Adipocyte (in vitro differentiated cells): ENCODE measurements around the gene CCDC38.

Experiments used
- DNase-seq: peaks from one replicate; pipeline ENCODE4 v3.0.0-alpha.2; 2015; ENCODE audit warnings: low read depth
- H3K27me3 ChIP-seq: replicated peaks from 2 replicates; pipeline ENCODE4 v1.7.0; 2013; ENCODE audit warnings: mild to moderate bottlenecking, low read length, moderate library complexity; ENCODE audit not compliant: control insufficient read depth, insufficient read depth
- H3K36me3 ChIP-seq: 2 replicates; pipeline ENCODE4 v1.7.0; 2013; ENCODE audit warnings: low read length, mild to moderate bottlenecking, moderate library complexity; ENCODE audit not compliant: control insufficient read depth, insufficient read depth, severe bottlenecking
- H3K4me1 ChIP-seq: 2 replicates; pipeline ENCODE4 v1.7.0; 2013; ENCODE audit warnings: mild to moderate bottlenecking, low read length, moderate library complexity; ENCODE audit not compliant: control insufficient read depth, insufficient read depth
- H3K4me3 ChIP-seq: 2 replicates; pipeline ENCODE4 v1.7.0; 2013; ENCODE audit warnings: mild to moderate bottlenecking, low read length, moderate library complexity
- H3K9ac ChIP-seq: 2 replicates; pipeline ENCODE4 v1.7.0; 2013; ENCODE audit warnings: mild to moderate bottlenecking, low read length, moderate library complexity
- H3K9me3 ChIP-seq: 2 replicates; pipeline ENCODE4 v1.7.0; 2013; ENCODE audit warnings: mild to moderate bottlenecking, low read length, moderate library complexity; ENCODE audit not compliant: control insufficient read depth

The CCDC38 gene

GRCh38 chr12:95942524-95943329, at the start of gene CCDC38:
TSS of gene CCDC38 (minus strand) at chr12:95942614. CDS start at chr12:95936509, 6,105 bp downstream.
- peak; percentile 81 for DNase-seq
- peaks cover 3% of the 10 kb centered on the region for H3K4me1 ChIP-seq
- peak within 1 kb of the TSS; percentile 88 for H3K4me3 ChIP-seq
- H3K36me3 ChIP-seq = no peaks in the 10 kb centered on the region
- peaks cover 4% of the 10 kb centered on the region for H3K27me3 ChIP-seq
- no peaks in the 10 kb centered on the region for H3K9me3 ChIP-seq
- H3K9ac ChIP-seq = peak within 1 kb of the TSS; percentile 68

GRCh38 chr12:95990136-95990535, 47.7 kb upstream of the CCDC38 start:
- peaks cover 21% of the 10 kb centered on the region for H3K27me3 ChIP-seq
- H3K4me1 ChIP-seq = no peaks in the 10 kb centered on the region
- no peaks in the 10 kb centered on the region for H3K9me3 ChIP-seq
- no peak overlapping the region for H3K9ac ChIP-seq
- DNase-seq = no peak
- H3K36me3 ChIP-seq = no peaks in the 10 kb centered on the region
- H3K4me3 ChIP-seq = no peak overlapping the region

GRCh38 chr12:95989504-95990123, 47.2 kb upstream of the CCDC38 start:
- no peak overlapping the region for H3K9ac ChIP-seq
- no peaks in the 10 kb centered on the region for H3K36me3 ChIP-seq
- H3K9me3 ChIP-seq = no peaks in the 10 kb centered on the region
- no peaks in the 10 kb centered on the region for H3K4me1 ChIP-seq
- no peak for DNase-seq
- H3K4me3 ChIP-seq = no peak overlapping the region
- peaks cover 21% of the 10 kb centered on the region for H3K27me3 ChIP-seq

- H3K27me3 ChIP-seq = peaks cover 21% of the 10 kb centered on the region
- no peak overlapping the region for H3K9ac ChIP-seq
- H3K4me3 ChIP-seq = no peak overlapping the region
- H3K9me3 ChIP-seq = no peaks in the 10 kb centered on the region
- H3K4me1 ChIP-seq = no peaks in the 10 kb centered on the region
- DNase-seq = no peak
- H3K36me3 ChIP-seq = no peaks in the 10 kb centered on the region
These were observed 46.3 kb upstream of the CCDC38 start for GRCh38 chr12:95988506-95989275.

- peaks cover 17% of the 10 kb centered on the region for H3K27me3 ChIP-seq
- no peak for DNase-seq
- H3K9ac ChIP-seq = no peak overlapping the region
- no peaks in the 10 kb centered on the region for H3K9me3 ChIP-seq
- H3K36me3 ChIP-seq = no peaks in the 10 kb centered on the region
- H3K4me1 ChIP-seq = no peaks in the 10 kb centered on the region
- H3K4me3 ChIP-seq = no peak overlapping the region
These were observed 44.5 kb upstream of the CCDC38 start for GRCh38 chr12:95986635-95987570.

GRCh38 chr12:95984682-95985081, 42.3 kb upstream of the CCDC38 start:
- Histone ChIP-seq H3K9ac (no peak overlapping the region), H3K4me1 (no peaks in the 10 kb centered on the region), H3K4me3 (no peak overlapping the region), H3K36me3 (no peaks in the 10 kb centered on the region), H3K27me3 (peaks cover 8% of the 10 kb centered on the region), H3K9me3 (no peaks in the 10 kb centered on the region)
- DNase-seq = no peak

GRCh38 chr12:95982602-95983001, 40.2 kb upstream of the CCDC38 start:
- H3K9ac ChIP-seq = no peak overlapping the region
- no peaks in the 10 kb centered on the region for H3K27me3 ChIP-seq
- H3K36me3 ChIP-seq = no peaks in the 10 kb centered on the region
- no peak overlapping the region for H3K4me3 ChIP-seq
- H3K4me1 ChIP-seq = no peaks in the 10 kb centered on the region
- DNase-seq = no peak
- H3K9me3 ChIP-seq = no peaks in the 10 kb centered on the region

GRCh38 chr12:95980437-95980836, 38.0 kb upstream of the CCDC38 start:
- Histone ChIP-seq H3K27me3 (no peaks in the 10 kb centered on the region), H3K4me3 (no peak overlapping the region), H3K9ac (no peak overlapping the region), H3K9me3 (no peaks in the 10 kb centered on the region), H3K4me1 (no peaks in the 10 kb centered on the region), H3K36me3 (no peaks in the 10 kb centered on the region)
- DNase-seq = no peak

- H3K9me3 ChIP-seq = no peaks in the 10 kb centered on the region
- H3K27me3 ChIP-seq = no peaks in the 10 kb centered on the region
- no peak overlapping the region for H3K4me3 ChIP-seq
- no peaks in the 10 kb centered on the region for H3K36me3 ChIP-seq
- DNase-seq = no peak
- no peak overlapping the region for H3K9ac ChIP-seq
- H3K4me1 ChIP-seq = no peaks in the 10 kb centered on the region
These were observed 36.4 kb upstream of the CCDC38 start for GRCh38 chr12:95978774-95979173.

GRCh38 chr12:95978351-95978750, 35.9 kb upstream of the CCDC38 start:
- Histone ChIP-seq H3K27me3 (no peaks in the 10 kb centered on the region), H3K9me3 (no peaks in the 10 kb centered on the region), H3K36me3 (no peaks in the 10 kb centered on the region), H3K9ac (no peak overlapping the region), H3K4me1 (no peaks in the 10 kb centered on the region), H3K4me3 (no peak overlapping the region)
- no peak for DNase-seq
